ENCODE results near the gene CALCOCO1. TPM values are rescaled to one million over a fixed set of nuclear protein-coding genes. Genes with fewer than 3 reads are reported as not detected.

The CALCOCO1 gene
- total RNA-seq, 1 donor, result 167 TPM

DNA sequence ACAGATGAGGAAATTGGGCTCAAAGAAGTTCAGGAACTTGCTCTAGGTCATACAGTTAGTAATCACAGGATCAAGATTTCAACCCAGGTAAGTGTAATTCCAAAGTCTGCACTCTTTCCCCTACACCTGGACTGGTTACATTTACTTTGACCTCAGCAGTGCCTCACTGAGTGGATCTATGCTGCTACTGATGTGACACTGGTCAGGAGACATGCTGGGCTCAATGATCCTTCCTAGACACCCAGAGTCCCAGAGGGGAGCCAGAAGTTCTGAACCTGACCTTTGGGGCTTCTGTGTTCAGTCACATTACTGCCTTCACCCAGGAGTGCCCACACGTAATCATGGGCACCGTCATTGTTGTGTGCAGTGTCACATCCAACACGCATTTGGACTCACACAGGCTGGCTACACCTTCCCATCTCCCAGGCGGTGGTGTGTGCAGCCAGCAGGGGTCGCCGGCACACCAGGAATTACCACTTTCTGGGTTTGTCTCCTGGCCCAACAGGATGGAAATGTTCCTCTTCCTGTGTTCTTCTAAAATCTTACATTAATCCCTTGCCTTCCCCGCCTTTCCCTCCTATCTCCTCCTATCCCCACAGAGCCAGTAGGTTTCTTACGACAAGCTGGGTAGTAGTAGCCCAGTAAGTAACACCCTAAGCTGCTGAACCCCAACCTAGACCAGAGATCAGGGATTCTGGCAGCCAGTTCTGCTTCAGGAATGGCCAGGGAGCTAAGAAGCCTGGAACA, 25.6 kb downstream of the CALCOCO1 start:
- no peaks in the 10 kb centered on the region for H3K9me3 ChIP-seq (ENCODE audit: low read depth, low read length)
- H2AFZ ChIP-seq (ENCODE audit: low read length), result peak overlapping the region; percentile 77
- TF ChIP-seq, protein P1, sequence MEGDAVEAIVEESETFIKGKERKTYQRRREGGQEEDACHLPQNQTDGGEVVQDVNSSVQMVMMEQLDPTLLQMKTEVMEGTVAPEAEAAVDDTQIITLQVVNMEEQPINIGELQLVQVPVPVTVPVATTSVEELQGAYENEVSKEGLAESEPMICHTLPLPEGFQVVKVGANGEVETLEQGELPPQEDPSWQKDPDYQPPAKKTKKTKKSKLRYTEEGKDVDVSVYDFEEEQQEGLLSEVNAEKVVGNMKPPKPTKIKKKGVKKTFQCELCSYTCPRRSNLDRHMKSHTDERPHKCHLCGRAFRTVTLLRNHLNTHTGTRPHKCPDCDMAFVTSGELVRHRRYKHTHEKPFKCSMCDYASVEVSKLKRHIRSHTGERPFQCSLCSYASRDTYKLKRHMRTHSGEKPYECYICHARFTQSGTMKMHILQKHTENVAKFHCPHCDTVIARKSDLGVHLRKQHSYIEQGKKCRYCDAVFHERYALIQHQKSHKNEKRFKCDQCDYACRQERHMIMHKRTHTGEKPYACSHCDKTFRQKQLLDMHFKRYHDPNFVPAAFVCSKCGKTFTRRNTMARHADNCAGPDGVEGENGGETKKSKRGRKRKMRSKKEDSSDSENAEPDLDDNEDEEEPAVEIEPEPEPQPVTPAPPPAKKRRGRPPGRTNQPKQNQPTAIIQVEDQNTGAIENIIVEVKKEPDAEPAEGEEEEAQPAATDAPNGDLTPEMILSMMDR (IDR thresholded peaks at IDR 0.05; ENCODE audit: extremely low read depth, low read depth, low read length), result peak; percentile 98
- no peaks in the 10 kb centered on the region for H3K79me2 ChIP-seq (ENCODE audit: insufficient read depth, low read length)
- peaks cover 4% of the 10 kb centered on the region for H3K4me1 ChIP-seq (ENCODE audit: insufficient read depth, low read length)
- H3K27ac ChIP-seq (ENCODE audit: low read depth, low read length), result no peak overlapping the region
- H3K4me3 ChIP-seq (ENCODE audit: insufficient read depth, low read length), result no peak overlapping the region
- DNase-seq (ENCODE audit: insufficient read length, low spot score, missing footprints), result peak; percentile 96
- H3K27me3 ChIP-seq (ENCODE audit: insufficient read depth, low read length), result peaks cover 44% of the 10 kb centered on the region
- H3K36me3 ChIP-seq (ENCODE audit: insufficient read depth, low read length), result no peaks in the 10 kb centered on the region
- H4K20me1 ChIP-seq (ENCODE audit: insufficient read depth, low read length), result no peaks in the 10 kb centered on the region
- H3K4me2 ChIP-seq (ENCODE audit: insufficient read depth, low read length), result no peak overlapping the region

DNA sequence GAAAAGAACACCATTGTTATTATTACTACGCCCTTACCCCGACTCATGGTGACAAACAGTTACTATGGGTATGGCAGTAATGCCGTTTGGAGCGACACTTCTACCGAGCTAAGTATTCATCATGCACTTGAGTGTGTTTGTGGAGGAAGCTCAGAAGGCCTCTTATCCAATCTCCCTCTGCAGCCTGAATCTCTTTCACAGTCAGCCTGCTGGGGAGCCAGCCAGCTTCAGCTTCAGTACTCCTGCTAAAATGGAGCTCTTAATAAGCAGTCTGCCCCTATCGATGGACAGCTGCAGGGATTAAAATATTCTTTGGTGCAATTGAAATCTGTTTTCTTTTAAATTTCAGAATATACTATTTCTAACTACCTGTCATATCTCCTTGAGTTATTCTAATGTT, 26.7 kb downstream of the CALCOCO1 start:
- Histone ChIP-seq H2AFZ (ENCODE audit: low read length) (no peak overlapping the region), H3K27me3 (ENCODE audit: insufficient read depth, low read length) (peaks cover 46% of the 10 kb centered on the region), H3K36me3 (ENCODE audit: insufficient read depth, low read length) (no peaks in the 10 kb centered on the region), H3K4me3 (ENCODE audit: insufficient read depth, low read length) (no peak overlapping the region), H3K4me2 (ENCODE audit: insufficient read depth, low read length) (no peak overlapping the region), H3K9me3 (ENCODE audit: low read depth, low read length) (no peaks in the 10 kb centered on the region), H4K20me1 (ENCODE audit: insufficient read depth, low read length) (no peaks in the 10 kb centered on the region), H3K79me2 (ENCODE audit: insufficient read depth, low read length) (no peaks in the 10 kb centered on the region), H3K27ac (ENCODE audit: low read depth, low read length) (no peak overlapping the region), H3K4me1 (ENCODE audit: insufficient read depth, low read length) (peaks cover 14% of the 10 kb centered on the region)
- DNase-seq (ENCODE audit: insufficient read length, low spot score, missing footprints), result no peak
- TF ChIP-seq, protein P1 (IDR thresholded peaks at IDR 0.05; ENCODE audit: extremely low read depth, low read depth, low read length), result no peak

DNA sequence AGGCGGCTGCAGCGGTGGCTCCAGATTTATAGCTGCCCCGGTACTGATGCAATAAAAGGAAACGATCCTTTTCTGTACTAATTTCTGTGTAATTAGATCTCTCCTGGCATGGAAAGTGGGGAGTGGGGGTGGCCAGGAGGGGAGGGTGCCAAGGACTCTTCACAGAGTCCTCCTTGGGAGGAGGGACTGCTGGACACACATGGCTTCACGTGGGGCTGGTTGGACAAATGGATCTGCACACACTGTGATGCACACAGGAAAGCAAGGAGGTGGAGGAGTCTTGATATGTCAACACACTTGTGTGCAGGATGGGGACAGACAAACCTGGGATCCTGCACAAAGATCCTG, 27.6 kb downstream of the CALCOCO1 start:
- no peaks in the 10 kb centered on the region for H3K36me3 ChIP-seq (ENCODE audit: insufficient read depth, low read length)
- no peaks in the 10 kb centered on the region for H3K79me2 ChIP-seq (ENCODE audit: insufficient read depth, low read length)
- peaks cover 14% of the 10 kb centered on the region for H3K4me1 ChIP-seq (ENCODE audit: insufficient read depth, low read length)
- peaks cover 50% of the 10 kb centered on the region for H3K27me3 ChIP-seq (ENCODE audit: insufficient read depth, low read length)
- no peaks in the 10 kb centered on the region for H4K20me1 ChIP-seq (ENCODE audit: insufficient read depth, low read length)
- no peak overlapping the region for H3K27ac ChIP-seq (ENCODE audit: low read depth, low read length)
- TF ChIP-seq, protein P1 (IDR thresholded peaks at IDR 0.05; ENCODE audit: extremely low read depth, low read depth, low read length), result no peak
- DNase-seq (ENCODE audit: insufficient read length, low spot score, missing footprints), result no peak
- H3K4me2 ChIP-seq (ENCODE audit: insufficient read depth, low read length), result no peak overlapping the region
- no peaks in the 10 kb centered on the region for H3K9me3 ChIP-seq (ENCODE audit: low read depth, low read length)
- H3K4me3 ChIP-seq (ENCODE audit: insufficient read depth, low read length), result no peak overlapping the region
- H2AFZ ChIP-seq (ENCODE audit: low read length), result no peak overlapping the region

DNA sequence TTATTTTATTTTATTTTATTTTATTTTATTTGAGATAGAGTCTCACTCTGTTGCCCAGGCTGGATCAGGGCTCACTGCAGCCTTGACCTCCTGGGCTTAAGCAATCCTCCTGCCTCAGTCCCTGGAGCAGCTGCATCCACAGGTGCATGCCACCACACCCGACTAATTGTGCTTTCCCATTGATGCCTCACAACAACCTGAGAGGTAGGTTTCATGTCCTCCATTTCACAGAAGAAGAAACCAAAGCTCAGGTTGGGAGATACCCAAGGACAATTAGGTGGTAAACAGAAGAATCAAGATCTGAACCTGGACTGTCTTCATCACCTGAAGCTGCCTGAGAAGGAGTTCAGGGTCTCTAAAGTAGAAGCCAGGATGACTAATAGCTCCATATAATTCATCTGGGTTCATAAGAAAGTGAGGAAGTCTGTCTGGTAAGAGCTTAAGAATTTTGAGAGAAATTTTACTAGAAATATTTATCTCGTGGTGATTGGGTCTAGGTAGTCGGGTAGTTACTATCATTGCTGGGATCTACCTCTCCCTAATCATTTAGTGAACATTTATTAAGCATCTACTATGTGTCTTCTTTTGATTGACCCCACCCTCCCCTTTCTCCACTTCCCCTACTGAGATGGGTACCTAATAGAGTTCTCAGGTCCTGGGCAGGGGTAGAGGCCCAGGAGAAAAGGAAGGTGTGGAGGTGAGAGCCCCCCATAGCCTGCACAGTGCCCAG, 28.1 kb downstream of the CALCOCO1 start:
- Histone ChIP-seq H3K9me3 (ENCODE audit: low read depth, low read length) (no peaks in the 10 kb centered on the region), H2AFZ (ENCODE audit: low read length) (no peak overlapping the region), H3K27me3 (ENCODE audit: insufficient read depth, low read length) (peaks cover 52% of the 10 kb centered on the region), H3K27ac (ENCODE audit: low read depth, low read length) (no peak overlapping the region), H3K79me2 (ENCODE audit: insufficient read depth, low read length) (no peaks in the 10 kb centered on the region), H3K4me3 (ENCODE audit: insufficient read depth, low read length) (no peak overlapping the region), H3K4me1 (ENCODE audit: insufficient read depth, low read length) (peaks cover 13% of the 10 kb centered on the region), H3K4me2 (ENCODE audit: insufficient read depth, low read length) (no peak overlapping the region), H4K20me1 (ENCODE audit: insufficient read depth, low read length) (no peaks in the 10 kb centered on the region), H3K36me3 (ENCODE audit: insufficient read depth, low read length) (no peaks in the 10 kb centered on the region)
- TF ChIP-seq, protein P1 (IDR thresholded peaks at IDR 0.05; ENCODE audit: extremely low read depth, low read depth, low read length), result no peak
- DNase-seq (ENCODE audit: insufficient read length, low spot score, missing footprints), result no peak
